ENCODE measurements around the gene NPHP1.
"Not testable (repeated sequence)": the region's sequence is repeated elsewhere in the genome, so short reads cannot be mapped to it uniquely, and the experiment has no call there.

NPHP1 gene

GRCh38 chr2:110220190-110220564 is 15.4 kb upstream of the NPHP1 start:
- DNase-seq (ENCODE audit: extremely low read depth, insufficient read length), result no peak
- no peak for TF ChIP-seq CTCF (IDR thresholded peaks at IDR 0.05; ENCODE audit: insufficient read depth, low read length, poor library complexity, severe bottlenecking)
- Histone ChIP-seq H3K27me3 (replicated peaks; ENCODE audit: control insufficient read depth, insufficient read depth, low read length) (no peaks in the 10 kb centered on the region; the same call in 1 of the 2 replicates), H3K4me3 (replicated peaks; ENCODE audit: low read depth, low read length) (no peak overlapping the region), H3K36me3 (ENCODE audit: control insufficient read depth, insufficient read depth, low read length) (no peaks in the 10 kb centered on the region)

DNA sequence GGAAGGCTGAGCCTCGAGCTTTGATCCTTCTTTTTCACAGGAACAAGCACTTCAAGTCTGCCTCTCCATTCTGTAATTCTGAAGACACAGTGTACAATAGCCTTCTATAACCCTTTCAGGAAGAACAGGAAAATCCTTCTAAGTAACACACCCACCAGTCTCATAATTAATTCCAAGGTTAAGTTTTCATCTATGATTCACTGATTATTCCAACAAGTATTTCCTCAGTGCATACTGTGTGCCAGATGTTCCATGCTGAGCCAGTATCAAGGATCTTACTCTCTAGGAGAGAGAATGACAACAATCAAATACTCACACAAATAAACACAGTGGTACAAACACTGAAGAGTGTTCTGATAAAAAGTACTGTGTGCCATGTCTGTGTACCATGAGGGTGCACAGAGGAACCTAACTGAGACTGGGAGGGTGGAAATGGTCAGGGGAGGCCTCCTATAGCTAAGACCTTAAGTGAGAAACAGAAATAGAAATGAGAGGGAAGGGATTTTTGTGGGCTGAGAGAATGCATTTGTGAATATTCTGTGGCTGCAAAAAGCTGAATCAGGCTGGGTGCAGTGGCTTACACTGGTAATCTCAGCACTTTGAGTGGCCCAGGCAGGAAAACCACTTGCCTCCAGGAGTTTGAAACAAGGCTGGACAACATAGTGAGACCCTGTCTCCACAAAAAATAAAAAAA is 14.8 kb upstream of the NPHP1 start:
- Histone ChIP-seq H3K4me3 (replicated peaks; ENCODE audit: low read depth, low read length) (no peak overlapping the region), H3K27me3 (replicated peaks; ENCODE audit: control insufficient read depth, insufficient read depth, low read length) (no peaks in the 10 kb centered on the region; the same call in 1 of the 2 replicates), H3K36me3 (ENCODE audit: control insufficient read depth, insufficient read depth, low read length) (no peaks in the 10 kb centered on the region)
- no peak for TF ChIP-seq CTCF (IDR thresholded peaks at IDR 0.05; ENCODE audit: insufficient read depth, low read length, poor library complexity, severe bottlenecking)
- no peak for DNase-seq (ENCODE audit: extremely low read depth, insufficient read length)

GRCh38 chr2:110218889-110219288 is 14.1 kb upstream of the NPHP1 start:
- DNase-seq (ENCODE audit: extremely low read depth, insufficient read length); H3K4me3 ChIP-seq (replicated peaks; ENCODE audit: low read depth, low read length); H3K36me3 ChIP-seq (ENCODE audit: control insufficient read depth, insufficient read depth, low read length); H3K27me3 ChIP-seq (replicated peaks; ENCODE audit: control insufficient read depth, insufficient read depth, low read length): not testable (repeated sequence)

GRCh38 chr2:110216803-110217202 is 12.0 kb upstream of the NPHP1 start:
- no peaks in the 10 kb centered on the region for H3K36me3 ChIP-seq (ENCODE audit: control insufficient read depth, insufficient read depth, low read length)
- H3K27me3 ChIP-seq (replicated peaks; ENCODE audit: control insufficient read depth, insufficient read depth, low read length), result no peaks in the 10 kb centered on the region; the same call in 1 of the 2 replicates
- TF ChIP-seq CTCF (IDR thresholded peaks at IDR 0.05; ENCODE audit: insufficient read depth, low read length, poor library complexity, severe bottlenecking), result no peak
- H3K4me3 ChIP-seq (replicated peaks; ENCODE audit: low read depth, low read length), result no peak overlapping the region
- DNase-seq (ENCODE audit: extremely low read depth, insufficient read length), result no peak

DNA sequence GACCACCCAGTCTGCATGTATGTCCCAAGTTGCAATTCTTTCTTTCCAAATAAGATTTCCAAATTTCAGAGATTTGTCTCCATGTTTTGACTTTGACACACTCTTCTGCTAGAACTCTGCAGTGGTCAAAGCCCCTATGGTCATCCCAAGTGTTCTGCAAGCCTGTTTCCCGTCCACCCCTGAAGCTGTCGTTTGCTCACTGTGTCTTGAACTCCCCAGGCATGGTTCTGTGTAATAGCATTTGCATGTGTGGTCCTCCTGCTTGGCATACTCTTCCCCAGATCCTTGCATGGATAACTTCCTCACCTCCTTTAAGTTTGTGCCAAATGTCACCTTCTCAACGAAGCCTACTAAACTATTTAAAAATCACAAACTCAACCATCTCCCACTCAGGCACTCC is 11.4 kb upstream of the NPHP1 start:
- no peak overlapping the region for H3K4me3 ChIP-seq (replicated peaks; ENCODE audit: low read depth, low read length)
- no peaks in the 10 kb centered on the region for H3K36me3 ChIP-seq (ENCODE audit: control insufficient read depth, insufficient read depth, low read length)
- DNase-seq (ENCODE audit: extremely low read depth, insufficient read length), result no peak
- no peaks in the 10 kb centered on the region; the same call in 1 of the 2 replicates for H3K27me3 ChIP-seq (replicated peaks; ENCODE audit: control insufficient read depth, insufficient read depth, low read length)
- no peak for TF ChIP-seq CTCF (IDR thresholded peaks at IDR 0.05; ENCODE audit: insufficient read depth, low read length, poor library complexity, severe bottlenecking)

- DNase-seq (ENCODE audit: extremely low read depth, insufficient read length), result no peak
- no peak for TF ChIP-seq CTCF (IDR thresholded peaks at IDR 0.05; ENCODE audit: insufficient read depth, low read length, poor library complexity, severe bottlenecking)
- no peak overlapping the region for H3K4me3 ChIP-seq (replicated peaks; ENCODE audit: low read depth, low read length)
- no peaks in the 10 kb centered on the region; the same call in 1 of the 2 replicates for H3K27me3 ChIP-seq (replicated peaks; ENCODE audit: control insufficient read depth, insufficient read depth, low read length)
- H3K36me3 ChIP-seq (ENCODE audit: control insufficient read depth, insufficient read depth, low read length), result no peaks in the 10 kb centered on the region
Measured at GRCh38 chr2:110215566-110216158, 10.8 kb upstream of the NPHP1 start.

Measured in GM06990 (cell line).